Measurements from ENCODE around the gene CAMTA1. TPM values are rescaled to one million over a fixed set of nuclear protein-coding genes. Genes with fewer than 3 reads are reported as not detected.

Gene CAMTA1
- total RNA-seq, 1 donor from 2014 or later, result 127 TPM

GRCh38 chr1:7482772-7483495, 697.7 kb downstream of the CAMTA1 start:
- DNase-seq (ENCODE audit: low spot score in 2 of 2), result no peak
- FAIRE-seq, result no peak

- FAIRE-seq (no peak), DNase-seq (ENCODE audit: low spot score in 2 of 2) (no peak)
These were observed 698.6 kb downstream of the CAMTA1 start for GRCh38 chr1:7483634-7484383.

- FAIRE-seq, result no peak
These were observed 700.0 kb downstream of the CAMTA1 start for GRCh38 chr1:7485086-7485780.

GRCh38 chr1:7485826-7486225, 700.6 kb downstream of the CAMTA1 start:
- FAIRE-seq, result no peak
- DNase-seq (ENCODE audit: low spot score in 2 of 2), result no peak

More at GRCh38 chr1:7485086-7485780, 700.0 kb downstream of the CAMTA1 start:
- DNase-seq (ENCODE audit: low spot score in 2 of 2), result no peak

- DNase-seq (ENCODE audit: low spot score in 2 of 2) (no peak), FAIRE-seq (no peak)
These were observed 702.7 kb downstream of the CAMTA1 start for GRCh38 chr1:7487766-7488474.

GRCh38 chr1:7488475-7488842, 703.2 kb downstream of the CAMTA1 start:
- FAIRE-seq, result no peak
- DNase-seq (ENCODE audit: low spot score in 2 of 2), result no peak

- no peak for FAIRE-seq
- no peak for DNase-seq (ENCODE audit: low spot score in 2 of 2)
These were observed 704.3 kb downstream of the CAMTA1 start for GRCh38 chr1:7489586-7489985.

GRCh38 chr1:7490576-7490975, 705.3 kb downstream of the CAMTA1 start:
- FAIRE-seq, result no peak
- no peak for DNase-seq (ENCODE audit: low spot score in 2 of 2)

- FAIRE-seq (no peak), DNase-seq (ENCODE audit: low spot score in 2 of 2) (no peak)
These were observed 706.0 kb downstream of the CAMTA1 start for GRCh38 chr1:7491109-7491817.

GRCh38 chr1:7491818-7492173, 706.5 kb downstream of the CAMTA1 start:
- DNase-seq (ENCODE audit: low spot score in 2 of 2) (no peak), FAIRE-seq (no peak)

GRCh38 chr1:7493711-7494454, 708.6 kb downstream of the CAMTA1 start:
- FAIRE-seq, result no peak
- no peak for DNase-seq (ENCODE audit: low spot score in 2 of 2)

GRCh38 chr1:7495962-7496361, 710.7 kb downstream of the CAMTA1 start:
- no peak for FAIRE-seq
- DNase-seq (ENCODE audit: low spot score in 2 of 2), result no peak

- DNase-seq (ENCODE audit: low spot score in 2 of 2) (no peak), FAIRE-seq (no peak)
These were observed 711.9 kb downstream of the CAMTA1 start for GRCh38 chr1:7497107-7497637.

GRCh38 chr1:7500381-7501083, 715.3 kb downstream of the CAMTA1 start:
- FAIRE-seq (no peak), DNase-seq (ENCODE audit: low spot score in 2 of 2) (no peak)

GRCh38 chr1:7501084-7501491, 715.8 kb downstream of the CAMTA1 start:
- FAIRE-seq (no peak), DNase-seq (ENCODE audit: low spot score in 2 of 2) (no peak)

- FAIRE-seq (no peak), DNase-seq (ENCODE audit: low spot score in 2 of 2) (no peak)
These were observed 716.7 kb downstream of the CAMTA1 start for GRCh38 chr1:7501723-7502603.

GRCh38 chr1:7503691-7504437, 718.6 kb downstream of the CAMTA1 start:
- no peak for FAIRE-seq
- no peak for DNase-seq (ENCODE audit: low spot score in 2 of 2)
